Urinary bladder (tissue), 4 donors: ENCODE data around the gene PEX12. TPM values are rescaled to one million over a fixed set of nuclear protein-coding genes. Genes with fewer than 3 reads are reported as not detected.
A peak's percentile ranks its signal among the peaks of the same experiment; 100 is the strongest.
"Not testable (repeated sequence)": the region's sequence is repeated elsewhere in the genome, so short reads cannot be mapped to it uniquely, and the experiment has no call there.

Experiments
- DNase-seq: peaks from one replicate; pipeline ENCODE4 v3.0.0-alpha.2; 2015; ENCODE audit errors: extremely low spot score
- H3K27ac ChIP-seq: one replicate; pipeline ENCODE4 v1.5.1; 2013; ENCODE audit warnings: low read depth, mild to moderate bottlenecking, moderate library complexity
- H3K36me3 ChIP-seq: one replicate; pipeline ENCODE4 v1.6.1; 2013; ENCODE audit warnings: mild to moderate bottlenecking, moderate library complexity; ENCODE audit not compliant: insufficient read depth
- H3K4me1 ChIP-seq: one replicate; pipeline ENCODE4 v1.6.1; 2013; ENCODE audit warnings: mild to moderate bottlenecking, moderate library complexity; ENCODE audit not compliant: insufficient read depth
- H3K4me3 ChIP-seq: one replicate; pipeline ENCODE4 v1.5.1; 2013; ENCODE audit warnings: low read depth, low read length
- WGBS: extraction: QIAGEN DNeasy Blood & Tissue Kit; methylation state at CpG from one replicate; pipeline ENCODE4 v1.1.7; 2013; 5-methylcytosine and 5-hydroxymethylcytosine counted together
- polyA plus RNA-seq: library from polyadenylated mRNA; stranded (reverse); fragments of 200-250 nt; gene quantifications from one replicate; pipeline ENCODE4 v1.2.3, GENCODE V29; 2013
- total RNA-seq: library from RNA; depleted of rRNA; stranded (reverse); fragments of >200 nt; gene quantifications from one replicate; pipeline ENCODE4 v1.2.3, GENCODE V29; 2014
- donor health status: healthy with polysubstance abuse.
- donor health status: healthy.

The PEX12 gene
- total and polyA plus RNA-seq, 2 donors, result 5.8 to 6.3 TPM

DNA sequence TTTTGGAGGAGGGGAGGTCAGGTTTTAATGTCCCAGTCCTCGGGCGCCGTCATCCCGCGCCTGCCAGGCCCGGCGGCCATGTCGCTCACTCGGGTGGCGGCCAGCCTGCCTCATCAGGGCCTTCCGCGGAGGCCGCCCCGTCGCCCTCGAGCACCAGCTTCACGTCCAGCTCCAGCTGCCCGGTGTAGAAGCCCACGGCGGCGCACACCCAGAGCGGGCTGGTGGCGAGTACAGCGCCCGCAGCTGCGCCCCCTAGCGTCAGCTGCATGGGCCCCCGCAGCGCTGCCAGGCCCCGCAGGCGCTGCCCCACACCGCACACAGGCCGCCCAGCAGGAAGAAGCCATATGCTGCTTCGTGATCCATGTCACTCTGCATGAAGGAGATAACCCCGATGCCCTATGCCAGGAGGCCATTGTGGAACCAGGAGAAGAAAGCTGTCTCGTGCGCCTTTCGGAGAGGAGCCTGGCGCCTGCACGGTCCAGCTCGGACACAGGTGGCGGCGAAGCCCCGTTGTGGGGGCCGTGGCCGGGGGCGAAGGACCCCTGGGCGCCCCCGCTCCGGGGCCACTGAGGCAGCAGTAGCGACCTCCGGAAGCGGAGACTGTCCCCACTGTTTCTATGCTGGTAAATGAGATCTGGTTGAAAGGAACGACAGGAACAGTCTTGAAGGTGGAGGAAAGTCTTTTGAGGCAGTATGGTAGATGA is 18.3 kb upstream of the PEX12 start:
- Histone ChIP-seq H3K4me3 (no peak overlapping the region), H3K36me3 (peaks cover 7% of the 10 kb centered on the region), H3K27ac (no peak overlapping the region), H3K4me1 (no peaks in the 10 kb centered on the region)
- WGBS, result 84% methylated on average over 54 of the region's 54 CpGs
- DNase-seq, result no peak

DNA sequence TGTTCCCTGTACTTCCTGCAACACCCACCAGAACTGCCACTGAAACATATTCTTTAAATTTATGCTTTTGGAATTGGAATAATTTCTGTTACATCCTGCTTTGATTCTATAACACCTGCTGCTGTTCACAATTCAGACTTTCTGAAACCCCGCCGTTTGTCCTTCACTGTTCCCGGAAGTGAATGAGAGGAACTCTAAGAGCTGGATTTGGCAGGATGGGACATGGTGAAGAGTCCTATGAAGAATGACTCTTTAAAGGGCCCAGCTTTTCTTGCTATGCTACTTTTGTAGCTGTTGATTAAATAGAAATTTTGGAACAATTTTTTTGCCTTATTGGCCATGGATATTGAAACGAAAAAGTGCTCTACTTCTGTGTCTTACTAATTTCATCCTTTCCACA is 17.7 kb upstream of the PEX12 start:
- H3K4me3 ChIP-seq, result no peak overlapping the region
- WGBS, result 81% methylated on average over 4 of the region's 4 CpGs
- no peak overlapping the region for H3K27ac ChIP-seq
- DNase-seq, result no peak
- H3K4me1 ChIP-seq, result no peaks in the 10 kb centered on the region
- peaks cover 4% of the 10 kb centered on the region for H3K36me3 ChIP-seq

DNA sequence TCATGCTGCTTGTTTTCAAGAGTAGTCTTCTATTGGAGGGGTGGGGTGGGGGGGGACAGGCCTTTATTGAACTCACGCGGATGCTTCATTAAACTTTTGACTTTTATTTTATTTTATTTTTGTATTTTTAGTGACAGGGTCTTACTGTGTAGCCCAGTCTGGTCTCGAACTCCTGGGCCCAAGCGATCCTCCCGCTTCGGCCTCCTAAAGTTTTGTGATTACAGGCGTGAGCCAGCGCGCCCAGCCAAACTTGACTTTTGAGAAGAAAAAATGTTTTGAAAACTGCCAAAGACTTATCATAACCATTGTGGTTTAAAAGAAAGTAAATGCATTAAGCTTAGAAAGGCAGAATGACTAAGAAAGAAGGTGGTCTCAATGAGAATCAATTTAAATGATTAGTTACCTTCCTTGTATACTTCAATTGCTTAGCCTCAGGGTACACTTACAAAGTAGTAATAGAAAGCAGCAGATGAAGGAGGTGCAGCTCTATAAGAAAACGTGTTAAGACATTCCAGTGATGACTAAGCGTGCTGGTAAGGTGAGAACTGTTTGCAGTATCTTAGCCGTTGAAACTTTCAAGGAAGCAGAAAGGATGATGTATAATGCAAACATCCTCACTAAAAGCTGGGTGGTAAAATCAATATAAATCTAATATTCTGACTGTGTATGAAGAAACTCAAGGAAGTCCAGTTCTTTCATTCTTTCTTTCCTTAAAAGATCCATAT is 10.0 kb upstream of the PEX12 start:
- peak overlapping the region; percentile 49 for H3K4me3 ChIP-seq
- H3K36me3 ChIP-seq, result no peaks in the 10 kb centered on the region
- WGBS, result 61% methylated on average over 12 of the region's 12 CpGs
- no peaks in the 10 kb centered on the region for H3K4me1 ChIP-seq
- peak overlapping the region; percentile 85 for H3K27ac ChIP-seq
- DNase-seq, result no peak

DNA sequence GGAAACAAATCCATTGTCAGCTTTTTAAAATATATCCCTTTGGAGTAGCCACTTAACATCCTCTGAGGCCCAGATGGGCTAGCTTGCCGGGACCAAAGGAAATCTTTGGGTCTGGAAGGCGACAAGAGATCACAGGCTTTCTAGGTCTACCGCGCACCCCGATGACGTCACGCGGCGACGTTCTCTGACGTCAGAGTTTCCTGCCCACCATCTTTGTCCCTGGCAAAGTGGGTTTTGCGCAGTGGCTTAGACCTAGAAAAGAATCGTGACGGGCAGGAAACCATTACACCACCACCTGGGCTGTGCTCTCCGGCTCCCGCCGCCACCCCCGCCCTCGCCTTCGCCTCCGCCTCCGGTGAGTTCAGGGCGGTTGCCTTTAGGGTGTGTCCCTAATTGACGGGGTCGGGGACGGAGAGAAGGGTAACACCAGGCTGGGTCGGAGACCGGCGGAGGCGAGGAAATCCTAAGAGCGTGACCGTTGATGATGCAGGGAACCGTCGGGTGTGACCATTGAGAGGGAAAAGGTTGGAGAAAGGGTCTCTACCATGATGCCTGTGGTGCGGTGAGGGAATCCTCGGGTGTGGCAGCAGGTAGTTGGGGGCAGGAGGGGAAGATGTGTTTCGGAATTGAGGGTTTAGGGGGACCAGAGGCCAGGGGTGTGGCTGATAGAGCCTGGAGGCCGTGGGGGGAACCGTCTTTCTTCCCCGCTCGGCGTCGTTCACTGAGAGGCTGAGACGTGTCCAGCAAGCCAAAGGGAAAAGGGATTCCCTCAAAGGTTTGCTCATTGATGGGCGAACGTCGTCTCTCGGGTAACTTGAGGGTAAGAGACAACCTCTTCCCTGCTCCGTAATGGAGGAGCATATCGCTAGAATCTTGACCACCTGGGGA is 8.9 kb upstream of the PEX12 start, which contains the start of gene AP2B1:
Gene AP2B1, plus strand, starts transcription at position 249 of the 888 bp plus-strand sequence. CDS start 6,709 bp downstream, outside the sequence.
- Histone ChIP-seq H3K4me3 (peak within 1 kb of the TSS; percentile 49), H3K27ac (peak within 1 kb of the TSS; percentile 85), H3K36me3 (no peaks in the 10 kb centered on the region), H3K4me1 (no peaks in the 10 kb centered on the region)
- DNase-seq, result peak; percentile 92
- WGBS, result under 1% methylated on average over 50 of the region's 50 CpGs

DNA sequence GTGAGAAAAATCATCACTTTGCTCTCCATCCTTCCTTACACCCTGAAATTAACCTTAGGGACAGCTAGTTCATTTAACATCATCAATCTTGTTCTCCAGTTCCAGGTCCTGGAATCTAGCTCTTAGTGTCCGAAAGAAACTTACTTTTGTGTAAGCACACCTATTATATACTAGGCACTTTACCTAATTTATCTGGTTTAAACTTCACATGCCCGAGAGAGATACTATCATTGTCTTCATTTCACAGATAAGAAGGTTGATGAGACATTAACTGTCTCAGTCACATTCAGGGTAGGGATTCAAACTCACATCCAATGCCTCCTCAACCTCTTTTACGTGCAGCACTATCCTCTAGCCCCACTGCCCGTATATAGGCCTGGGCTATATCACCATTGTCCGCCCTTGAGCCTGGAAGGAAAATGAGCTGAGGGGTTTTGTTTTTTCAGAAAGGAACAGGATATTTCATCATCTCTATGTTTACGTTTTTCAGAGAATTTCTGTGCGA is 8.2 kb upstream of the PEX12 start:
- H3K4me3 ChIP-seq, result peak overlapping the region; percentile 49
- H3K4me1 ChIP-seq, result no peaks in the 10 kb centered on the region
- H3K36me3 ChIP-seq, result no peaks in the 10 kb centered on the region
- H3K27ac ChIP-seq, result peak overlapping the region; percentile 72
- 22% methylated on average over 7 of the region's 7 CpGs for WGBS
- DNase-seq, result no peak

DNA sequence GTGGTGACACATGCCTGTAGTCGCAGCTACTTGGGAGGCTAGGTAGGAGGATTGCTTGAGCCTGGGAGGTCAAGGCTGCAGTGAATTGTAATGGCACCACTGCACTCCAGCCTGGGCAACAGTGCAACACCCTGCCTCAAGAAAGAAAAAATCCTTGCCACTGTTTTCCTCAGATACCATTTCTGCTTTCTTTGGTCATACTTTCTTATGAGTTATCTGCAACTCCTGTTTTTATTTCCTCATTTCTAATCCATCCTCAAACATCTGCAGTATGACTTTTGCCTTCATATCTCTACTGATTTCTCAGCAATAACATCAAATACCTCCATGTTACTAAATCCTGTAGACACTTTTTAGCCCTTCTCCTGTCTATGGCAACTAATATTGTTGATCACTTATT is 5.7 kb upstream of the PEX12 start:
- no peak for DNase-seq
- H3K36me3 ChIP-seq, result no peaks in the 10 kb centered on the region
- no peak overlapping the region for H3K27ac ChIP-seq
- no peak overlapping the region for H3K4me3 ChIP-seq
- no peaks in the 10 kb centered on the region for H3K4me1 ChIP-seq
- WGBS, result 90% methylated on average over 1 of the region's 1 CpG

DNA sequence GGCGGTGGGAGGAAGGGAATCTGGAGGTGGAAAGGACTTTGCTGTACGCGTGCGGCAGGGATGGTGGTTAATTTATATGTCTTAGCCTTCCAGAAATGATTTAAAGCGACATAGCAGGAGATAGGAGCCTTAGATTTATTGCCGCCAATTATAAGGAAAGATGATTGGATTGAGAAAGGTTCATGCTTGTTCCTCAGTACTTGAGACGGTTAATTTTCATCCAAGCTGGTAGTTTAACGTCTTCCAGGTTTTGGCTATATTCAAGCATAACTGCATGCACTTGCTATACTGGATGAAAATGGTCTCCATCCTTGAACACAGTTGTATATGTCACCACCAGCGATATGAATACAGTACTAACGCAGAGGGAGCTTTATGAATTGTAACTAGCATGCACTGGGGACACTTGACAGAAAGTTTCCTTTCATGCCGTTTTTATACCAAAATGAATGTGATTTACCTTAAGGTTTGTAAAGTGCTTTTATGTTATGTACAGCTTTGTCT is 610 bp upstream of the PEX12 start:
- H3K4me3 ChIP-seq, result peak overlapping the region; percentile 78
- H3K4me1 ChIP-seq, result no peaks in the 10 kb centered on the region
- WGBS, result 2% methylated on average over 11 of the region's 11 CpGs
- peaks cover 1% of the 10 kb centered on the region for H3K36me3 ChIP-seq
- no peak for DNase-seq
- peak overlapping the region; percentile 40 for H3K27ac ChIP-seq

DNA sequence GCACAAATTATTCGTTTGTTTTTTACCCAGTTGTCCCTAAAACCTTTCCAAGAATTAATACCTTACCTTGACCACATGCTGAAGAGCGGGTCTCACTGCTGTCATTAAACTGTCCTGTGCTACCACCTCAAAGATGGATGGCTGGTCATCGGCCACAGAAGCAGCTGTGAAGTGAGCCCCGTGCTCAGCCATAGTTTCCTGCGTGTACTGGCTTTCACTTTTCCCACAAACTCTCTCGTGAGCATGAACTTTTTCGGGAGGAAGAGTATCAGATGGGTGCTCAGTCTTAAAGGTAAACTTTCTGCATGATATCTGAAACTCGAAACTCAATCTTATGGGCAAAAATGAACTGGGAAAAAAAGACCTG is 558 bp downstream of the PEX12 start:
- WGBS, result 3% methylated on average over 8 of the region's 8 CpGs
- Histone ChIP-seq H3K27ac (peak overlapping the region; percentile 79), H3K4me3 (peak overlapping the region; percentile 78), H3K36me3 (peaks cover 1% of the 10 kb centered on the region), H3K4me1 (no peaks in the 10 kb centered on the region)
- no peak for DNase-seq

DNA sequence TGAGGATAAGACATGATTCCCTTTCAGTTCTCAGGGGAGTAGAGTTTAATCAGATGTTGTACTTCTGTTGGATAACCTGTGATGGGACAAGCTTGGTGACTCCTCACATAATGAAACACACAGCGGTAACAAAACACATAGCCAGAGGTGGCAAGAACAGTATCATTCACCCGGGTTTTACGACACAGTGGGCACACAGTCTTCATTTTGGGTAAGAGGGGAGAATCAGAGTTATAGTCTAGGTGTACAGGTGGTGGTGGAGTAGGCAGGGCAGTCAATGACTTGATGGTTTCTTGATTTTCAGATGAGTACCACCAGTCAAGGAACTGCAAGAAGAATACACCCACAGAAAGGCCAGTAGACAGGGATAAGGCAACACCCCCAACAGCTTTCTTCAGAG is 2.6 kb downstream of the PEX12 start:
- no peak overlapping the region for H3K27ac ChIP-seq
- H3K4me3 ChIP-seq, result no peak overlapping the region
- no peak for DNase-seq
- H3K4me1 ChIP-seq, result no peaks in the 10 kb centered on the region
- 86% methylated on average over 3 of the region's 3 CpGs for WGBS
- H3K36me3 ChIP-seq, result peaks cover 1% of the 10 kb centered on the region

DNA sequence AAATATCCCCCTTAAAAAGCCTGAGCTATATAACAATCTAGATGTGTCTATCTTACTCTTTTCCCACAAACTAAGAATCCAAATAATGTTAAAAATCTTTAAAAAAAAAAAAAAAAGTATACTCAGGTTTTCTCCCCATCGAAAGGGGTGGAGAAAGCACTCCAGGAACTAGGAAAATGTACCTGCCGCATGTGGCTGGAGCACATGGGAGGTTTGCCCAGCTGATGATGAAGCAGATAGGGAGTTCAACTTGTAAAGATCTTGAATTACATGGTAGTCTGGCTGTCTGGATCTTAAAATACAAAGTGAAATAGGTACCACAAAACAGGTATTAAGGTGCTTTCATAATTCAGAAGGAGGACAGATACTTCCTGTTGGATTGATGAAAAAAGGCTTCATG is 9.0 kb downstream of the PEX12 start:
- 92% methylated on average over 2 of the region's 2 CpGs for WGBS
- DNase-seq, result no peak
- H3K4me3 ChIP-seq, result no peak overlapping the region

DNA sequence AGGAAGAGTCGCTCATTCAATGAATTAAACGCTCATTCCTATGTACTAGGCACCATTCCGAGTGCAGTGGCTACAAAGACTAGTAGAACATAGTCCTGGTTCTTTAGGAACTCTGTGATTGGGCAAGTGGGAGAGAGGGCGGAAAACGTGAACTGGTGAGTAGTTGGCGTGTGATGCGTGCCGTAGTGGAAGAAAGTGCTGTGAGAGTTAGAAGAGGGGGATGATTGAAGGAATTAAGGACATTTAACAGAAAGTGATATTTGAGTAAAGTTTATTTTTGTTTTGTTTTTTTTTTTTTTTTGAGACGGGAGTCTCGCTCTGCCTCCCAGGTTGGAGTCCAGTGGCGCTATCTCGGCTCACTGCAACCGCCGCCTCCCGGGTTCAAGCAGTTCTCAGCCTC is 9.8 kb downstream of the PEX12 start:
- 20% methylated on average over 15 of the region's 15 CpGs for WGBS
- Histone ChIP-seq H3K36me3 (no peaks in the 10 kb centered on the region), H3K4me1 (no peaks in the 10 kb centered on the region), H3K4me3 (peak overlapping the region; percentile 62), H3K27ac (no peak overlapping the region)
- DNase-seq, result no peak

More for the DNA sequence above, 9.0 kb downstream of the PEX12 start:
- Histone ChIP-seq H3K36me3 (no peaks in the 10 kb centered on the region), H3K27ac (no peak overlapping the region), H3K4me1 (no peaks in the 10 kb centered on the region)

DNA sequence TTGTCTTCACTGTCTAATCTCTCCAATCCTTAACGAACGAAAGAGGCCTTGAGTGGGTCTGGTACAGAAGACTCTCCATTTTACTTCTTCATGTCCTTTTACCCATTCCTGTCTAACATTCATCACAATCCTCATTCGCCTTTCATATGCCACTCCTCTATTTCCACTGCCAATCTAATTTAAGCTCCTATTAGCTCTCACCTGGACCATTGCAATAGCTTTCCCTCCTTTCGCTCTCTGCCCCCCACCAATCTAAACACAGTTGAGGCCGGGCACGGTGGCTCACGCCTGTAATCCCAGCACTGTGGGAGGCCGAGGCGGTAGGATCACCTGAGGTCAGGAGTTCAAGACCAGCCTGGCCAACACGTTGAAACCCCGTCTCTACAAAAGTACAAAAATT is 11.4 kb downstream of the PEX12 start:
- H3K4me1 ChIP-seq, result no peaks in the 10 kb centered on the region
- no peak overlapping the region for H3K27ac ChIP-seq
- no peak for DNase-seq
- WGBS, result 66% methylated on average over 11 of the region's 11 CpGs
- H3K4me3 ChIP-seq, result no peak overlapping the region
- no peaks in the 10 kb centered on the region for H3K36me3 ChIP-seq

DNA sequence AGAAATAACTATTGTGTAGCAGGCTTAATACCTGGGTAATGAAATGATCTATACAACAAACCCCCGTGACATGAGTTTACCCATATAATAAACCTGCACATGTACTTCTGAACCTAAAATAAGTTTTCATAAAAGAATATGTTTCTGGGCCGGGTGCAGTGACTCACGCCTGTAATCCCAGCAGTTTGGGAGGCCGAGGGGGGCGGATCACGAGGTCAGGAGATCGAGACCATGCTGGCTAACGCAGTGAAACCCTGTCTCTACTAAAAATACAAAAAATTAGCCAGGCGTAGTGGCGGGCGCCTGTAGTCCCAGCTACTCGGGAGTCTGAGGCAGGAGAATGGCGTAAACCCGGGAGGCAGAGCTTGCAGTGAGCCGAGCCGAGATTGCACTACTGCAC is 15.2 kb downstream of the PEX12 start:
- not testable (repeated sequence) for DNase-seq, H3K4me1 ChIP-seq, H3K4me3 ChIP-seq, H3K36me3 ChIP-seq, H3K27ac ChIP-seq
- WGBS, result 79% methylated on average over 16 of the region's 16 CpGs
